ENCODE results near the gene FNIP1.
A peak's percentile ranks its signal among the peaks of the same experiment; 100 is the strongest.

The FNIP1 gene

DNA sequence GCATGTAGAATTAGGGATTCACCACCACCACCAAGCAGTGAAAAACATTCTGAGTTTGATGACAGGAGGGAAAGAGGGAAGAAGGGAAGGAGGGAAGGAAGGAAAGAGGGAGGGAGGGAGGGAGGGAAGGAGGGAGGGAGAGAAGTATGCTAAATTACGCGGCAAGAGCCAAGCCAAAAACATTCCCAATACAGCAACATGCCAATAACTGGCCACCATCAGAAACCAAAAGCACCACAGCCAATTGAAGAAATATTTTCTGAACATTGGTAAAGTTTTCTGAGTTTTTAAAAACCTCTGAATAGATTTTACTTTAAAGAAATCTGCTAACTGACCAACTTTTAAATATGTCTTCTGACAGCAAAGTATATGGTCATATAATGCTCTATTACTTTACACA, 36.0 kb downstream of the FNIP1 start:
- Histone ChIP-seq H2AK5ac (ENCODE audit: low read length, severe bottlenecking) (no peak overlapping the region), H3K27me3 (ENCODE audit: control insufficient read depth in 1 of 2, insufficient read depth in 1 of 2, low read length in 2 of 2) (no peaks in the 10 kb centered on the region), H3K18ac (ENCODE audit: low read depth in 1 of 2, low read length in 2 of 2) (no peak overlapping the region), H4K8ac (ENCODE audit: low read length) (no peak overlapping the region), H2BK12ac (ENCODE audit: low read length in 2 of 2) (no peak overlapping the region), H2AFZ (ENCODE audit: low read depth, low read length) (no peak overlapping the region), H3K4ac (ENCODE audit: low read depth in 1 of 2, low read length in 2 of 2) (no peak overlapping the region), H3K9me3 (ENCODE audit: control insufficient read depth, low read length) (no peaks in the 10 kb centered on the region), H3K27ac (ENCODE audit: low read length, poor library complexity, severe bottlenecking) (no peak overlapping the region), H3K4me1 (ENCODE audit: control insufficient read depth, insufficient read depth, low read depth, low read length) (peaks cover 2% of the 10 kb centered on the region), H3K14ac (ENCODE audit: low read length in 2 of 2) (no peak overlapping the region), H3K4me2 (ENCODE audit: low read length, poor library complexity, severe bottlenecking) (no peak overlapping the region), H3K23ac (ENCODE audit: low read length in 2 of 2) (no peak overlapping the region), H2BK15ac (ENCODE audit: low read depth, poor library complexity, severe bottlenecking) (no peak overlapping the region), H3K36me3 (ENCODE audit: control insufficient read depth in 1 of 2, insufficient read depth in 2 of 2, low read depth in 1 of 2, low read length in 2 of 2) (peaks cover 6 to 28% of the 10 kb centered on the region in 2 experiments), H4K91ac (ENCODE audit: low read length) (no peak overlapping the region), H3K4me3 (ENCODE audit: insufficient read depth in 1 of 2, low read depth in 1 of 2, low read length in 2 of 2) (no peak overlapping the region), H2BK120ac (ENCODE audit: low read depth, low read length) (no peak overlapping the region), H3K9ac (ENCODE audit: low read length) (no peak overlapping the region), H3K79me1 (replicated peaks; ENCODE audit: low read length, poor library complexity, severe bottlenecking) (peaks cover 9% of the 10 kb centered on the region), H2BK5ac (ENCODE audit: low read depth, low read length, poor library complexity, severe bottlenecking) (no peak overlapping the region)
- DNase-seq = no peak
- no CpG with 5 or more reads among the region's 2 CpGs for WGBS

DNA sequence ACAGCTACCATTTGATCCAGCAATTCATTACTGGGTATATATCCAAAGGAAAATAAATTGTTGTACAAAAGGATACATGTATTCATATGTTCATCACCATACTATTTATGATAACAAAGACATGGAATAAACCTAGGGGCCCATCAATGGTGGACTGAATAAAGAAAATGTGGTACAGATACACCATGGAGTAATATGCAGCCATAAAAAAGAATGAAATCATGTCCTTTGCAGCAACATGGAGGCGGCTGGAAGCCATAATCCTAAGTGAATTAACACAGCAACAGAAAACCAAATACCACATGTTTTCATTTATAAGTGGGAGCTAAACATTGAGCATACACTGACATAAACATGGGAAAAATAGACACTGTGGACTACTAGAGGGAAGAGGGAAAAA, 37.1 kb downstream of the FNIP1 start:
- no peaks in the 10 kb centered on the region for H3K4me1 ChIP-seq (ENCODE audit: control insufficient read depth, insufficient read depth, low read depth, low read length)
- no peak overlapping the region for H2BK120ac ChIP-seq (ENCODE audit: low read depth, low read length)
- no peaks in the 10 kb centered on the region for H3K9me3 ChIP-seq (ENCODE audit: control insufficient read depth, low read length)
- H3K4me2 ChIP-seq (ENCODE audit: low read length, poor library complexity, severe bottlenecking) = no peak overlapping the region
- H3K18ac ChIP-seq (ENCODE audit: low read depth in 1 of 2, low read length in 2 of 2) = no peak overlapping the region
- no peak overlapping the region for H2BK5ac ChIP-seq (ENCODE audit: low read depth, low read length, poor library complexity, severe bottlenecking)
- H3K14ac ChIP-seq (ENCODE audit: low read length in 2 of 2) = no peak overlapping the region
- no peak overlapping the region for H4K8ac ChIP-seq (ENCODE audit: low read length)
- peaks cover 6 to 23% of the 10 kb centered on the region in 2 experiments for H3K36me3 ChIP-seq (ENCODE audit: control insufficient read depth in 1 of 2, insufficient read depth in 2 of 2, low read depth in 1 of 2, low read length in 2 of 2)
- no peak for DNase-seq
- H2AK5ac ChIP-seq (ENCODE audit: low read length, severe bottlenecking) = no peak overlapping the region
- H4K91ac ChIP-seq (ENCODE audit: low read length) = no peak overlapping the region
- H3K27me3 ChIP-seq (ENCODE audit: control insufficient read depth in 1 of 2, insufficient read depth in 1 of 2, low read length in 2 of 2) = no peaks in the 10 kb centered on the region
- H3K23ac ChIP-seq (ENCODE audit: low read length in 2 of 2) = no peak overlapping the region
- H3K4me3 ChIP-seq (ENCODE audit: insufficient read depth in 1 of 2, low read depth in 1 of 2, low read length in 2 of 2) = no peak overlapping the region
- H2BK12ac ChIP-seq (ENCODE audit: low read length in 2 of 2) = no peak overlapping the region
- 100% methylated on average over 1 of the region's 1 CpG for WGBS
- no peak overlapping the region for H3K27ac ChIP-seq (ENCODE audit: low read length, poor library complexity, severe bottlenecking)
- no peak overlapping the region for H2AFZ ChIP-seq (ENCODE audit: low read depth, low read length)
- H2BK15ac ChIP-seq (ENCODE audit: low read depth, poor library complexity, severe bottlenecking) = no peak overlapping the region
- no peak overlapping the region for H3K4ac ChIP-seq (ENCODE audit: low read depth in 1 of 2, low read length in 2 of 2)
- no peak overlapping the region for H3K9ac ChIP-seq (ENCODE audit: low read length)
- H3K79me1 ChIP-seq (replicated peaks; ENCODE audit: low read length, poor library complexity, severe bottlenecking) = peaks cover 10% of the 10 kb centered on the region

DNA sequence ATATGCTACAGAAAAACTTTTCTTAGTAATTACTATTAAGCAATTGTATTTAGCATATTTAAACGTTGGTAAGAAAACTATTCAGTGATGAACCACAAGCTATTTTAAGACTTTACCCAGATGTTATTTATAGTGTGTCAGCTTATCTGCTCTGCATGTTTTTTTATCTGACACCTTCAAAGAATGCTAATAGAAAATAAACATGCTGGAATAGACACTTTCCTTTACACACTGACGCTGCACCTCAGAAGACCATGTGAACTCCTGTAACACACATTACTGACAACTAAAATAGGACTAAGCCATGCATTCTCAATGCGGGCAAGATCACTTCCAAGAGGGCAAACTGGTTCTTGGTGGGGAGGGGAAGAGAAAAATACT, 38.3 kb downstream of the FNIP1 start:
- Histone ChIP-seq H3K14ac (ENCODE audit: low read length in 2 of 2) (no peak overlapping the region), H2BK12ac (ENCODE audit: low read length in 2 of 2) (no peak overlapping the region), H3K4ac (ENCODE audit: low read depth in 1 of 2, low read length in 2 of 2) (no peak overlapping the region), H3K36me3 (ENCODE audit: control insufficient read depth in 1 of 2, insufficient read depth in 2 of 2, low read depth in 1 of 2, low read length in 2 of 2) (peaks cover 0 to 12% of the 10 kb centered on the region in 2 experiments), H2BK5ac (ENCODE audit: low read depth, low read length, poor library complexity, severe bottlenecking) (no peak overlapping the region), H3K4me3 (ENCODE audit: insufficient read depth in 1 of 2, low read depth in 1 of 2, low read length in 2 of 2) (no peak overlapping the region), H3K4me1 (ENCODE audit: control insufficient read depth, insufficient read depth, low read depth, low read length) (no peaks in the 10 kb centered on the region), H3K9ac (ENCODE audit: low read length) (no peak overlapping the region), H4K8ac (ENCODE audit: low read length) (no peak overlapping the region), H3K4me2 (ENCODE audit: low read length, poor library complexity, severe bottlenecking) (no peak overlapping the region), H2BK15ac (ENCODE audit: low read depth, poor library complexity, severe bottlenecking) (no peak overlapping the region), H3K23ac (ENCODE audit: low read length in 2 of 2) (no peak overlapping the region), H3K27ac (ENCODE audit: low read length, poor library complexity, severe bottlenecking) (no peak overlapping the region), H2BK120ac (ENCODE audit: low read depth, low read length) (no peak overlapping the region), H2AK5ac (ENCODE audit: low read length, severe bottlenecking) (no peak overlapping the region), H3K27me3 (ENCODE audit: control insufficient read depth in 1 of 2, insufficient read depth in 1 of 2, low read length in 2 of 2) (no peaks in the 10 kb centered on the region), H3K79me1 (replicated peaks; ENCODE audit: low read length, poor library complexity, severe bottlenecking) (peaks cover 9% of the 10 kb centered on the region), H3K9me3 (ENCODE audit: control insufficient read depth, low read length) (no peaks in the 10 kb centered on the region), H4K91ac (ENCODE audit: low read length) (no peak overlapping the region), H3K18ac (ENCODE audit: low read depth in 1 of 2, low read length in 2 of 2) (no peak overlapping the region), H2AFZ (ENCODE audit: low read depth, low read length) (no peak overlapping the region)
- WGBS = 61% methylated on average over 2 of the region's 3 CpGs
- DNase-seq = peak; percentile 45

GRCh38 chr5:131757830-131758519, 38.8 kb downstream of the FNIP1 start:
- Histone ChIP-seq H3K23ac (ENCODE audit: low read length in 2 of 2) (no peak overlapping the region), H2AFZ (ENCODE audit: low read depth, low read length) (no peak overlapping the region), H3K4me3 (ENCODE audit: insufficient read depth in 1 of 2, low read depth in 1 of 2, low read length in 2 of 2) (no peak overlapping the region), H3K27me3 (ENCODE audit: control insufficient read depth in 1 of 2, insufficient read depth in 1 of 2, low read length in 2 of 2) (no peaks in the 10 kb centered on the region), H2BK120ac (ENCODE audit: low read depth, low read length) (no peak overlapping the region), H2BK5ac (ENCODE audit: low read depth, low read length, poor library complexity, severe bottlenecking) (no peak overlapping the region), H3K27ac (ENCODE audit: low read length, poor library complexity, severe bottlenecking) (no peak overlapping the region), H3K36me3 (ENCODE audit: control insufficient read depth in 1 of 2, insufficient read depth in 2 of 2, low read depth in 1 of 2, low read length in 2 of 2) (peaks cover 0 to 9% of the 10 kb centered on the region in 2 experiments), H2BK12ac (ENCODE audit: low read length in 2 of 2) (no peak overlapping the region), H3K79me1 (replicated peaks; ENCODE audit: low read length, poor library complexity, severe bottlenecking) (peaks cover 9% of the 10 kb centered on the region), H4K8ac (ENCODE audit: low read length) (no peak overlapping the region), H3K4ac (ENCODE audit: low read depth in 1 of 2, low read length in 2 of 2) (no peak overlapping the region), H2AK5ac (ENCODE audit: low read length, severe bottlenecking) (no peak overlapping the region), H4K91ac (ENCODE audit: low read length) (no peak overlapping the region), H3K14ac (ENCODE audit: low read length in 2 of 2) (no peak overlapping the region), H3K4me2 (ENCODE audit: low read length, poor library complexity, severe bottlenecking) (no peak overlapping the region), H2BK15ac (ENCODE audit: low read depth, poor library complexity, severe bottlenecking) (no peak overlapping the region), H3K9ac (ENCODE audit: low read length) (no peak overlapping the region), H3K18ac (ENCODE audit: low read depth in 1 of 2, low read length in 2 of 2) (no peak overlapping the region), H3K9me3 (ENCODE audit: control insufficient read depth, low read length) (no peaks in the 10 kb centered on the region), H3K4me1 (ENCODE audit: control insufficient read depth, insufficient read depth, low read depth, low read length) (no peaks in the 10 kb centered on the region)
- DNase-seq = no peak
- no CpG with 5 or more reads among the region's 1 CpG for WGBS

All from mesenchymal stem cell (in vitro differentiated cells and primary cell).